ENCODE measurements around the gene TNFSF15.
"Not testable (repeated sequence)": the region's sequence is repeated elsewhere in the genome, so short reads cannot be mapped to it uniquely, and the experiment has no call there.

TNFSF15 gene

GRCh38 chr9:114759512-114760341, 46.1 kb downstream of the TNFSF15 start:
- Mint-ChIP-seq H3K27ac (no peak overlapping the region), H3K36me3 (peaks cover 4% of the 10 kb centered on the region), H3K27me3 (peaks cover 2% of the 10 kb centered on the region), H3K4me1 (ENCODE audit: low read depth) (peaks cover 9% of the 10 kb centered on the region), H3K4me3 (no peak overlapping the region), H3K9me3 (ENCODE audit: low read depth) (no peaks in the 10 kb centered on the region)

- Mint-ChIP-seq H3K4me3 (no peak overlapping the region), H3K27me3 (no peaks in the 10 kb centered on the region), H3K36me3 (peaks cover 2% of the 10 kb centered on the region), H3K27ac (no peak overlapping the region), H3K9me3 (ENCODE audit: low read depth) (no peaks in the 10 kb centered on the region), H3K4me1 (ENCODE audit: low read depth) (peaks cover 19% of the 10 kb centered on the region)
Observed at GRCh38 chr9:114757984-114758383, 47.9 kb downstream of the TNFSF15 start.

- peaks cover 2% of the 10 kb centered on the region for H3K36me3 Mint-ChIP-seq
- no peaks in the 10 kb centered on the region for H3K9me3 Mint-ChIP-seq (ENCODE audit: low read depth)
- no peak overlapping the region for H3K4me3 Mint-ChIP-seq
- H3K4me1 Mint-ChIP-seq (ENCODE audit: low read depth), result peaks cover 19% of the 10 kb centered on the region
- no peaks in the 10 kb centered on the region for H3K27me3 Mint-ChIP-seq
- no peak overlapping the region for H3K27ac Mint-ChIP-seq
Observed at GRCh38 chr9:114757395-114757794, 48.4 kb downstream of the TNFSF15 start.

GRCh38 chr9:114756920-114757319, 48.9 kb downstream of the TNFSF15 start:
- no peaks in the 10 kb centered on the region for H3K9me3 Mint-ChIP-seq (ENCODE audit: low read depth)
- H3K4me3 Mint-ChIP-seq, result no peak overlapping the region
- peaks cover 2% of the 10 kb centered on the region for H3K36me3 Mint-ChIP-seq
- peaks cover 19% of the 10 kb centered on the region for H3K4me1 Mint-ChIP-seq (ENCODE audit: low read depth)
- no peak overlapping the region for H3K27ac Mint-ChIP-seq
- H3K27me3 Mint-ChIP-seq, result no peaks in the 10 kb centered on the region

- Mint-ChIP-seq H3K9me3 (ENCODE audit: low read depth) (no peaks in the 10 kb centered on the region), H3K4me1 (ENCODE audit: low read depth) (peaks cover 19% of the 10 kb centered on the region), H3K4me3 (no peak overlapping the region), H3K36me3 (peaks cover 2% of the 10 kb centered on the region), H3K27me3 (no peaks in the 10 kb centered on the region), H3K27ac (no peak overlapping the region)
Observed at GRCh38 chr9:114754581-114754980, 51.3 kb downstream of the TNFSF15 start.

- Mint-ChIP-seq H3K36me3 (no peaks in the 10 kb centered on the region), H3K4me3 (no peak overlapping the region), H3K27me3 (no peaks in the 10 kb centered on the region), H3K27ac (peak overlapping the region; percentile 64), H3K9me3 (ENCODE audit: low read depth) (no peaks in the 10 kb centered on the region), H3K4me1 (ENCODE audit: low read depth) (peaks cover 7% of the 10 kb centered on the region)
Observed at GRCh38 chr9:114746591-114747346, 59.1 kb downstream of the TNFSF15 start.

- Mint-ChIP-seq H3K9me3 (ENCODE audit: low read depth) (no peaks in the 10 kb centered on the region), H3K4me1 (ENCODE audit: low read depth) (peaks cover 7% of the 10 kb centered on the region), H3K27ac (peak overlapping the region; percentile 3), H3K4me3 (no peak overlapping the region), H3K36me3 (no peaks in the 10 kb centered on the region), H3K27me3 (no peaks in the 10 kb centered on the region)
Observed at GRCh38 chr9:114745879-114746550, 59.8 kb downstream of the TNFSF15 start.

- Mint-ChIP-seq H3K36me3 (no peaks in the 10 kb centered on the region), H3K27me3 (no peaks in the 10 kb centered on the region), H3K4me1 (ENCODE audit: low read depth) (peaks cover 7% of the 10 kb centered on the region), H3K4me3 (no peak overlapping the region), H3K27ac (peak overlapping the region; percentile 3), H3K9me3 (ENCODE audit: low read depth) (no peaks in the 10 kb centered on the region)
Observed at GRCh38 chr9:114745108-114745848, 60.6 kb downstream of the TNFSF15 start.

GRCh38 chr9:114743446-114743845, 62.4 kb downstream of the TNFSF15 start:
- no peak overlapping the region for H3K27ac Mint-ChIP-seq
- no peaks in the 10 kb centered on the region for H3K9me3 Mint-ChIP-seq (ENCODE audit: low read depth)
- no peaks in the 10 kb centered on the region for H3K27me3 Mint-ChIP-seq
- peaks cover 24% of the 10 kb centered on the region for H3K4me1 Mint-ChIP-seq (ENCODE audit: low read depth)
- no peaks in the 10 kb centered on the region for H3K36me3 Mint-ChIP-seq
- no peak overlapping the region for H3K4me3 Mint-ChIP-seq

- no peak overlapping the region for H3K4me3 Mint-ChIP-seq
- H3K9me3 Mint-ChIP-seq (ENCODE audit: low read depth), result no peaks in the 10 kb centered on the region
- no peak overlapping the region for H3K27ac Mint-ChIP-seq
- H3K27me3 Mint-ChIP-seq, result no peaks in the 10 kb centered on the region
- peaks cover 29% of the 10 kb centered on the region for H3K4me1 Mint-ChIP-seq (ENCODE audit: low read depth)
- H3K36me3 Mint-ChIP-seq, result no peaks in the 10 kb centered on the region
Observed at GRCh38 chr9:114742947-114743346, 62.9 kb downstream of the TNFSF15 start.

GRCh38 chr9:114741521-114741920, 64.3 kb downstream of the TNFSF15 start:
- not testable (repeated sequence) for H3K9me3 Mint-ChIP-seq (ENCODE audit: low read depth); H3K36me3 Mint-ChIP-seq; H3K27ac Mint-ChIP-seq; H3K27me3 Mint-ChIP-seq; H3K4me3 Mint-ChIP-seq
- peaks cover 41% of the 10 kb centered on the region for H3K4me1 Mint-ChIP-seq (ENCODE audit: low read depth)

GRCh38 chr9:114738581-114739316, 67.1 kb downstream of the TNFSF15 start:
- peak overlapping the region; percentile 51 for H3K4me3 Mint-ChIP-seq
- peak overlapping the region; percentile 96 for H3K27ac Mint-ChIP-seq
- H3K9me3 Mint-ChIP-seq (ENCODE audit: low read depth), result no peaks in the 10 kb centered on the region
- peaks cover 56% of the 10 kb centered on the region for H3K4me1 Mint-ChIP-seq (ENCODE audit: low read depth)
- H3K27me3 Mint-ChIP-seq, result no peaks in the 10 kb centered on the region
- H3K36me3 Mint-ChIP-seq, result no peaks in the 10 kb centered on the region

- no peaks in the 10 kb centered on the region for H3K9me3 Mint-ChIP-seq (ENCODE audit: low read depth)
- H3K36me3 Mint-ChIP-seq, result no peaks in the 10 kb centered on the region
- H3K27me3 Mint-ChIP-seq, result no peaks in the 10 kb centered on the region
- peak overlapping the region; percentile 96 for H3K27ac Mint-ChIP-seq
- H3K4me1 Mint-ChIP-seq (ENCODE audit: low read depth), result peaks cover 56% of the 10 kb centered on the region
- peak overlapping the region; percentile 23 for H3K4me3 Mint-ChIP-seq
Observed at GRCh38 chr9:114737847-114738246, 68.0 kb downstream of the TNFSF15 start.

- H3K9me3 Mint-ChIP-seq (ENCODE audit: low read depth), result no peaks in the 10 kb centered on the region
- peaks cover 56% of the 10 kb centered on the region for H3K4me1 Mint-ChIP-seq (ENCODE audit: low read depth)
- H3K27me3 Mint-ChIP-seq, result no peaks in the 10 kb centered on the region
- H3K4me3 Mint-ChIP-seq, result peak overlapping the region; percentile 27
- no peaks in the 10 kb centered on the region for H3K36me3 Mint-ChIP-seq
- H3K27ac Mint-ChIP-seq, result peak overlapping the region; percentile 96
Observed at GRCh38 chr9:114737118-114737517, 68.7 kb downstream of the TNFSF15 start.

All from activated naive CD8-positive, alpha-beta T cell (primary cell).